Measurements from ENCODE around the gene CLC.

The CLC gene

DNA sequence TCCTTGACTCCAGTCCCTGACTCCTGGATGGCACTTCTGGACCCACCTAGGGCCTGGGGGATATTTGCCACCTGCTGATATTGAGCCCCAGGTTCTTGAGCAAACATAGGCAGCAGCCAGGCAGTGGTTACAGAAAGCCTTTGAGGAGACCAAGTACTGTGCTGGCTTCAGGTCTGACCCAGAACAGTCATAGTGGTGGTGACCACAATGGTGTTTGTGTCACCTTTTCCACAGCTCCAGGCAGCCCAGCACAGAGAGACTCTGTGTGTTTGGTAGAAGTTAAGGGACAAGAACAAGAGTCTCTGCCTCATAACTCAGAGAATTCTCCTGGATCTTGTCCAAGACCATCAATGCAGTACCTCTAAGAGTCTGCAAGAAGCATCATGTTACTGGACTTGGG is 14.6 kb upstream of the CLC start:
- no peak overlapping the region for H3K4me3 ChIP-seq (ENCODE audit: low read length)
- H3K9ac ChIP-seq (ENCODE audit: low read length): no peak overlapping the region
- no peaks in the 10 kb centered on the region for H3K4me1 ChIP-seq (ENCODE audit: control insufficient read depth, low read depth, low read length)
- no peaks in the 10 kb centered on the region for H3K9me3 ChIP-seq (ENCODE audit: control insufficient read depth, low read depth, low read length)
- no peak overlapping the region for H3K27ac ChIP-seq (ENCODE audit: low read length)
- H3K27me3 ChIP-seq (ENCODE audit: control insufficient read depth, insufficient read depth, low read length): no peaks in the 10 kb centered on the region
- no peaks in the 10 kb centered on the region for H3K36me3 ChIP-seq (ENCODE audit: control insufficient read depth, low read depth, low read length)

GRCh38 chr19:39749981-39750380 is 12.2 kb upstream of the CLC start:
- H3K4me3 ChIP-seq (ENCODE audit: low read length): no peak overlapping the region
- H3K27me3 ChIP-seq (ENCODE audit: control insufficient read depth, insufficient read depth, low read length): no peaks in the 10 kb centered on the region
- H3K4me1 ChIP-seq (ENCODE audit: control insufficient read depth, low read depth, low read length): no peaks in the 10 kb centered on the region
- H3K9ac ChIP-seq (ENCODE audit: low read length): no peak overlapping the region
- no peaks in the 10 kb centered on the region for H3K36me3 ChIP-seq (ENCODE audit: control insufficient read depth, low read depth, low read length)
- H3K9me3 ChIP-seq (ENCODE audit: control insufficient read depth, low read depth, low read length): no peaks in the 10 kb centered on the region
- H3K27ac ChIP-seq (ENCODE audit: low read length): no peak overlapping the region

- H3K27ac ChIP-seq (ENCODE audit: low read length): no peak overlapping the region
- H3K9ac ChIP-seq (ENCODE audit: low read length): no peak overlapping the region
- H3K36me3 ChIP-seq (ENCODE audit: control insufficient read depth, low read depth, low read length): no peaks in the 10 kb centered on the region
- H3K9me3 ChIP-seq (ENCODE audit: control insufficient read depth, low read depth, low read length): no peaks in the 10 kb centered on the region
- no peaks in the 10 kb centered on the region for H3K27me3 ChIP-seq (ENCODE audit: control insufficient read depth, insufficient read depth, low read length)
- no peaks in the 10 kb centered on the region for H3K4me1 ChIP-seq (ENCODE audit: control insufficient read depth, low read depth, low read length)
- no peak overlapping the region for H3K4me3 ChIP-seq (ENCODE audit: low read length)
Observed at GRCh38 chr19:39746836-39747529, 9.2 kb upstream of the CLC start.

DNA sequence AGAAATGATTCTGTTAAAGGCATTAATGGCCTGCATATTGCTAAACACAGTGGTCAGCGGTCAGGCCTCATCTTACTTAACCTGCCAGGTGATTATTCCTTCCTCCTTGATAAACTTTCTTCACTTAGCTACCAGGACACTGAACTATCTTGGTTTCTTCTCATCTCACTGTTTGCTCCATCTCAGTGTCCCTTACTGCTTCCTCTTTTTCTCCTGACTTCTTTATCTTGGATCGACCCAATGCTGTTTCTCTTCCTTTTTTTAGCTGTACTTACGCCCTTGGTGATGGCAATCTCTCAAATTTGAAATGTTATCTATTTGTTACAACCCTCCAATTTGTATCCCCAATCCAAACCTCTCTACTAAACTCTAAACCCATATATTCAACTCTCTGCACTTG is 7.8 kb upstream of the CLC start:
- Histone ChIP-seq H3K36me3 (ENCODE audit: control insufficient read depth, low read depth, low read length) (no peaks in the 10 kb centered on the region), H3K9ac (ENCODE audit: low read length) (no peak overlapping the region), H3K4me3 (ENCODE audit: low read length) (no peak overlapping the region), H3K4me1 (ENCODE audit: control insufficient read depth, low read depth, low read length) (no peaks in the 10 kb centered on the region), H3K27me3 (ENCODE audit: control insufficient read depth, insufficient read depth, low read length) (no peaks in the 10 kb centered on the region), H3K9me3 (ENCODE audit: control insufficient read depth, low read depth, low read length) (no peaks in the 10 kb centered on the region), H3K27ac (ENCODE audit: low read length) (no peak overlapping the region)

- Histone ChIP-seq H3K9ac (ENCODE audit: low read length) (no peak overlapping the region), H3K9me3 (ENCODE audit: control insufficient read depth, low read depth, low read length) (no peaks in the 10 kb centered on the region), H3K27me3 (ENCODE audit: control insufficient read depth, insufficient read depth, low read length) (no peaks in the 10 kb centered on the region), H3K36me3 (ENCODE audit: control insufficient read depth, low read depth, low read length) (no peaks in the 10 kb centered on the region), H3K4me3 (ENCODE audit: low read length) (no peak overlapping the region), H3K4me1 (ENCODE audit: control insufficient read depth, low read depth, low read length) (no peaks in the 10 kb centered on the region), H3K27ac (ENCODE audit: low read length) (no peak overlapping the region)
Observed at GRCh38 chr19:39740395-39740794, 2.6 kb upstream of the CLC start.

GRCh38 chr19:39738814-39739213 is 985 bp upstream of the CLC start:
- Histone ChIP-seq H3K27me3 (ENCODE audit: control insufficient read depth, insufficient read depth, low read length) (no peaks in the 10 kb centered on the region), H3K9ac (ENCODE audit: low read length) (no peak overlapping the region), H3K27ac (ENCODE audit: low read length) (no peak overlapping the region), H3K4me3 (ENCODE audit: low read length) (no peak overlapping the region), H3K36me3 (ENCODE audit: control insufficient read depth, low read depth, low read length) (no peaks in the 10 kb centered on the region), H3K9me3 (ENCODE audit: control insufficient read depth, low read depth, low read length) (no peaks in the 10 kb centered on the region), H3K4me1 (ENCODE audit: control insufficient read depth, low read depth, low read length) (no peaks in the 10 kb centered on the region)

- H3K27me3 ChIP-seq (ENCODE audit: control insufficient read depth, insufficient read depth, low read length): no peaks in the 10 kb centered on the region
- no peak overlapping the region for H3K9ac ChIP-seq (ENCODE audit: low read length)
- no peaks in the 10 kb centered on the region for H3K9me3 ChIP-seq (ENCODE audit: control insufficient read depth, low read depth, low read length)
- no peaks in the 10 kb centered on the region for H3K4me1 ChIP-seq (ENCODE audit: control insufficient read depth, low read depth, low read length)
- H3K27ac ChIP-seq (ENCODE audit: low read length): no peak overlapping the region
- no peak overlapping the region for H3K4me3 ChIP-seq (ENCODE audit: low read length)
- H3K36me3 ChIP-seq (ENCODE audit: control insufficient read depth, low read depth, low read length): no peaks in the 10 kb centered on the region
Observed at GRCh38 chr19:39737351-39737750, 478 bp downstream of the CLC start.

- no peaks in the 10 kb centered on the region for H3K4me1 ChIP-seq (ENCODE audit: control insufficient read depth, low read depth, low read length)
- no peaks in the 10 kb centered on the region for H3K27me3 ChIP-seq (ENCODE audit: control insufficient read depth, insufficient read depth, low read length)
- H3K9ac ChIP-seq (ENCODE audit: low read length): no peak overlapping the region
- H3K9me3 ChIP-seq (ENCODE audit: control insufficient read depth, low read depth, low read length): no peaks in the 10 kb centered on the region
- no peaks in the 10 kb centered on the region for H3K36me3 ChIP-seq (ENCODE audit: control insufficient read depth, low read depth, low read length)
- H3K27ac ChIP-seq (ENCODE audit: low read length): no peak overlapping the region
- H3K4me3 ChIP-seq (ENCODE audit: low read length): no peak overlapping the region
Observed at GRCh38 chr19:39736088-39736487, 1.7 kb downstream of the CLC start.

- no peak overlapping the region for H3K4me3 ChIP-seq (ENCODE audit: low read length)
- H3K36me3 ChIP-seq (ENCODE audit: control insufficient read depth, low read depth, low read length): no peaks in the 10 kb centered on the region
- H3K9me3 ChIP-seq (ENCODE audit: control insufficient read depth, low read depth, low read length): no peaks in the 10 kb centered on the region
- no peaks in the 10 kb centered on the region for H3K4me1 ChIP-seq (ENCODE audit: control insufficient read depth, low read depth, low read length)
- H3K27ac ChIP-seq (ENCODE audit: low read length): no peak overlapping the region
- H3K27me3 ChIP-seq (ENCODE audit: control insufficient read depth, insufficient read depth, low read length): no peaks in the 10 kb centered on the region
- H3K9ac ChIP-seq (ENCODE audit: low read length): no peak overlapping the region
Observed at GRCh38 chr19:39735688-39736087, 2.1 kb downstream of the CLC start.

DNA sequence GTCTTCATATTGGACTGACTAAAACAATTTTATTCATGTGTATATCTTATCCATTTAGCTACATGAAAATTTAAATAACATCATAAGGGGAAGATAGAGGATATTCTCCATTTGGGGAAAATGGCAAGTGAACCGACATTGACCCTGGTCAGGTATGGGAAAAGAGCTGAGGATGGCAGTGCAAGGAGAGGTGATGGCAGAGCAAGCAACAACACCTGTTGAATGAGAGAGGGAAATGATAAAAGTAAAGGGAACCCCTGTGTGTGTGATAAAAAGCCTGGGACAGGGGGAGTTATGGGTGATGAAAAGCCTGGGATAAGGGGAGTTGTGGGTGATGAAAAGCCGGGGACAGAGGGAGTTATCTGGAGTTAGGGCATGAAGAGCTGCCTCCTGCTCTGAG is 4.0 kb downstream of the CLC start:
- Histone ChIP-seq H3K9me3 (ENCODE audit: control insufficient read depth, low read depth, low read length) (no peaks in the 10 kb centered on the region), H3K4me1 (ENCODE audit: control insufficient read depth, low read depth, low read length) (no peaks in the 10 kb centered on the region), H3K9ac (ENCODE audit: low read length) (no peak overlapping the region), H3K4me3 (ENCODE audit: low read length) (no peak overlapping the region), H3K36me3 (ENCODE audit: control insufficient read depth, low read depth, low read length) (no peaks in the 10 kb centered on the region), H3K27me3 (ENCODE audit: control insufficient read depth, insufficient read depth, low read length) (no peaks in the 10 kb centered on the region), H3K27ac (ENCODE audit: low read length) (no peak overlapping the region)

DNA sequence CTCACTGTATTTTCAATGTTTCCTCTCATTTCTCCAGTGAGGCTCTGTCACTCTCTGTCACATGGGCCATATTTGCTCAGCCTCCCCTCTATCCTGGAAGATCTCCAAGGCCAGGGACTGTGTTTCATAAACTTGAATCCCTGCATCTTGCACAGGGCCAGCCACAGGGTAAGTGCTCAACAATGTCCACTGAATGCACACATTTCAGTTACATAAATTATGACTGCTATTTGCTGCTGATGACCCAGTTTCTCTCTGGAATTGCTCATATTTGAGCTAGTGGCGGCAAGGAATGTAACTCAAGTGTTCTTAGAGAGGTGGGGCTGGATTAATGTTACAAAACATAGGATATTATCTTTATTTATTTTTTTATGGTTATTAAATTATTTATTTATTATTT is 6.1 kb downstream of the CLC start:
- no peaks in the 10 kb centered on the region for H3K27me3 ChIP-seq (ENCODE audit: control insufficient read depth, insufficient read depth, low read length)
- H3K27ac ChIP-seq (ENCODE audit: low read length): no peak overlapping the region

DNA sequence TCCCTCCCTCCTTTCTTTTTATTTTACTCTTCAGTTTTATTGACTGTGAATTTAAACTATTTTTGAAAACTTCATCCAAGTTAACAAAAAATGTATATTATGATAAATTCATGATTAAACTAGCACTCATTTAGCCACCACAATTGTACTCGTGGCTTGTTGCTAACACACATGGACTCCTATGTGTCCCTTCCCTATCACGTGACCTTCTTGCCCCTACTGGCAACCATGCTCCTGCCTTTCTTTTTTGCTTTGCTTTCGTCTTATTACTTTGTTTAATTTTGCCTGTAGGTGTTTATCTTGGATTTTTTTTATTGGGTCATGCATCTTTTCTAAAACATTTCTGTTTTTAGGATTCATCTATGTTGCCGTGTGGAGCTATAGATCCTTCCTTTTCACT is 8.2 kb downstream of the CLC start:
- Histone ChIP-seq H3K27me3 (ENCODE audit: control insufficient read depth, insufficient read depth, low read length) (no peaks in the 10 kb centered on the region), H3K4me1 (ENCODE audit: control insufficient read depth, low read depth, low read length) (no peaks in the 10 kb centered on the region), H3K27ac (ENCODE audit: low read length) (no peak overlapping the region), H3K36me3 (ENCODE audit: control insufficient read depth, low read depth, low read length) (no peaks in the 10 kb centered on the region), H3K9ac (ENCODE audit: low read length) (no peak overlapping the region), H3K4me3 (ENCODE audit: low read length) (no peak overlapping the region), H3K9me3 (ENCODE audit: control insufficient read depth, low read depth, low read length) (no peaks in the 10 kb centered on the region)

More for the DNA sequence above, 6.1 kb downstream of the CLC start:
- no peaks in the 10 kb centered on the region for H3K9me3 ChIP-seq (ENCODE audit: control insufficient read depth, low read depth, low read length)
- no peaks in the 10 kb centered on the region for H3K36me3 ChIP-seq (ENCODE audit: control insufficient read depth, low read depth, low read length)
- no peak overlapping the region for H3K4me3 ChIP-seq (ENCODE audit: low read length)
- no peaks in the 10 kb centered on the region for H3K4me1 ChIP-seq (ENCODE audit: control insufficient read depth, low read depth, low read length)
- no peak overlapping the region for H3K9ac ChIP-seq (ENCODE audit: low read length)

Data from iPS-18a (cell line).